Measurements from ENCODE around the gene ZIC4. TPM values are rescaled to one million over a fixed set of nuclear protein-coding genes. Genes with fewer than 3 reads are reported as not detected.

The ZIC4 gene
- total RNA-seq, 1 experiment from 2014 or later: 0.87 TPM

DNA sequence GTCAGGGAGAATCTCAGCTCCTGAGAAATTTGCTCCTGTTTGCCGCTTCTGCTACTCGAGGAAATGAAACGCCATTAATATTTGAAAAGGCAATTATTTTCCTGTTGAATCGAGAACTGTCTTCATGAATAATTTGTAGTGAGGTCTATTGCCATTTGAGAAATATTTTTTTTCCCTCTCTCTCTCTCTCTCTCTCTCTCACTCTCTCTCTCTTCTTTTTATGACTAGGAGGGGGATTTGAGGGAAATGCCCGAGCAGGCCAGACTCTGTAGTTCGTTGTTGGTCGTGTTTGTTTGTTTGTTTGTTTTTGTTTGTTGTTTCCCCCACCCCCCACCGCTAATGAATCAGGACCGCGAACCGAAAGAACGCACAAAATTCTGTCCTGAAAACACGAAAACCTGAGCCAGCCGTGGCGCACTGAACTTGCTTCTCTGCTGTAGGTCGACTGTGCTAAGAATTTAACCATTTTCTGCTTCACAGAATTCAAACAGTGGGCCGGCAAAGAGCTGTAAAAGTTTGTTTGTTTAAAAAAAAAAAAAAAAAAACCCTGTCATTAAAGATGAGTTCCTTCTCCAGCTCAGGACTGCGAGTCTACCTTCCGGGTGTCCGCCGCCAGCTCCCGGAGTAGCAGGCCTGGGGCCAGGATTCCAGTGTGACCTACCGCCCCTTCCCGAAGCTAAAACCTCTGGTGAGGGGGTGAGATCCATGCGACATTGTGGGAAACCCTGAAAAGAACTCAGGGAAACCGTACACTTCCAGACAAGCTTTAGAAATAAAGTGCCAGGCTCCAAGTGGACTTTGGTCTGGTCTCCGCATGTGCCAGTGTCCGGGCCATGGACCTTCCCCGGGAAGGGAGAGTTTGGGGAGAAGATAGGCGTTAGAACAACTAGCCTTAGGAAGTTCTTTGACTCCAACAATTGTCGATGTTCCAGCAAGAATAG, 12.1 kb downstream of the ZIC4 start:
- DNase-seq: peak; percentile 67 to 69
- Histone ChIP-seq H3K27ac (peak overlapping the region; percentile 97), H3K36me3 (peaks cover 13% of the 10 kb centered on the region; the same call in 1 of the 2 replicates), H3K4me3 (peak overlapping the region; percentile 81), H3K4me1 (no peaks in the 10 kb centered on the region), H3K27me3 (no peaks in the 10 kb centered on the region), H3K9me3 (replicated peaks) (no peaks in the 10 kb centered on the region)

GRCh38 chr3:147393261-147393942, 12.9 kb downstream of the ZIC4 start:
- H3K9me3 ChIP-seq (replicated peaks): no peaks in the 10 kb centered on the region
- peaks cover 12% of the 10 kb centered on the region; the same call in 1 of the 2 replicates for H3K36me3 ChIP-seq
- peak; percentile 90 to 92 for DNase-seq
- H3K4me1 ChIP-seq: no peaks in the 10 kb centered on the region
- H3K27ac ChIP-seq: peak overlapping the region; percentile 97
- H3K4me3 ChIP-seq: peak overlapping the region; percentile 81
- no peaks in the 10 kb centered on the region for H3K27me3 ChIP-seq

- Histone ChIP-seq H3K4me3 (peak overlapping the region; percentile 81), H3K9me3 (replicated peaks) (no peaks in the 10 kb centered on the region), H3K4me1 (no peaks in the 10 kb centered on the region), H3K27ac (peak overlapping the region; percentile 97), H3K36me3 (peaks cover 12% of the 10 kb centered on the region; the same call in 1 of the 2 replicates), H3K27me3 (no peaks in the 10 kb centered on the region)
- DNase-seq: no peak
These were observed 13.8 kb downstream of the ZIC4 start for GRCh38 chr3:147392625-147392946.

DNA sequence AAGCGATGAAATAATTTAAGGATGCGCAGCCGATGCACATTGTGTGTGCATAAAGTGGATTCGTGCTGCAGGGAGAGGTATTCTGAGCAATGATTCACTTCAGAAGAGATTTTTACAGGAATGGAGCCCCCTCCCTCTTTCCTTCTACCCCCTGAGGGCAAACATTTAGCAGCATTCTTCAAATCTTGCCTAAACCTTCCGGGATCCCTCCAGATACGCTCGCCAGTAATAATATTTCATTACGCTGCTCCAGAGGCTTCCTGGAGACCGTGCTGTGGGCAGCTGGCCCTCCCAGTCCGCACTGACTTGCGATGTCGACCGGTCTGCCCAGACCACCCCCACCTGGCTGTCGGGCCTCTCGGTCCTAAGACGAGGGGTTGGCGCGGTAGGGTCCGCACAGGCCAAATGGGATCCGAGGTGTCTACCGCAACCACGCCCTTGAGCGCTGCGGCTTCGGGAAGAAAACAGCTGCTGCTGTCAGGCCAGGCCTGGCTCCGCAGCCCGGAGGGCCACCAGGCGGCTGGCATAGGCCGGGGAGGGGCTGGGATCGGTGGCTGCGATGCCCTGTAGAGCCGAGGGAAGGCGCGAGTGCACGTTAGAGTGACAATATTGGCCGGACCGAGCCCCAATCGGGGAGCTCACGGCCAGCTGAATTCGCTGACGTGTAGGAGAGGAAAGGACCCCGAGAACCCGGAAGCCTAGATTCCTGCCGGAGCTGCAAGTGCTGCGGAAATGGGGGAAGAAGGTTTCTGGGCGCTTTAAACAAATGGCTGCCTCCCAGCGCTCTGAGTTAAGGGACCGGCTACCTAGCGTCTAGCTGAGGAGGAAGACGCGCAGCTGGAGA, 14.3 kb downstream of the ZIC4 start:
- Histone ChIP-seq H3K9me3 (replicated peaks) (no peaks in the 10 kb centered on the region), H3K27ac (peak overlapping the region; percentile 97), H3K4me1 (no peaks in the 10 kb centered on the region), H3K27me3 (no peaks in the 10 kb centered on the region), H3K36me3 (peaks cover 12% of the 10 kb centered on the region; the same call in 1 of the 2 replicates), H3K4me3 (peak overlapping the region; percentile 81)
- DNase-seq: peak; percentile 87 to 88

- DNase-seq: no peak
- Histone ChIP-seq H3K36me3 (peaks cover 8% of the 10 kb centered on the region; the same call in 1 of the 2 replicates), H3K9me3 (replicated peaks) (no peaks in the 10 kb centered on the region), H3K4me3 (no peak overlapping the region), H3K4me1 (no peaks in the 10 kb centered on the region), H3K27me3 (no peaks in the 10 kb centered on the region), H3K27ac (no peak overlapping the region)
These were observed 15.5 kb downstream of the ZIC4 start for GRCh38 chr3:147390589-147391569.

GRCh38 chr3:147389717-147390116, 16.6 kb downstream of the ZIC4 start:
- H3K27ac ChIP-seq: no peak overlapping the region
- H3K4me1 ChIP-seq: no peaks in the 10 kb centered on the region
- no peaks in the 10 kb centered on the region for H3K27me3 ChIP-seq
- DNase-seq: no peak
- H3K9me3 ChIP-seq (replicated peaks): no peaks in the 10 kb centered on the region
- no peak overlapping the region for H3K4me3 ChIP-seq
- no peaks in the 10 kb centered on the region for H3K36me3 ChIP-seq

DNA sequence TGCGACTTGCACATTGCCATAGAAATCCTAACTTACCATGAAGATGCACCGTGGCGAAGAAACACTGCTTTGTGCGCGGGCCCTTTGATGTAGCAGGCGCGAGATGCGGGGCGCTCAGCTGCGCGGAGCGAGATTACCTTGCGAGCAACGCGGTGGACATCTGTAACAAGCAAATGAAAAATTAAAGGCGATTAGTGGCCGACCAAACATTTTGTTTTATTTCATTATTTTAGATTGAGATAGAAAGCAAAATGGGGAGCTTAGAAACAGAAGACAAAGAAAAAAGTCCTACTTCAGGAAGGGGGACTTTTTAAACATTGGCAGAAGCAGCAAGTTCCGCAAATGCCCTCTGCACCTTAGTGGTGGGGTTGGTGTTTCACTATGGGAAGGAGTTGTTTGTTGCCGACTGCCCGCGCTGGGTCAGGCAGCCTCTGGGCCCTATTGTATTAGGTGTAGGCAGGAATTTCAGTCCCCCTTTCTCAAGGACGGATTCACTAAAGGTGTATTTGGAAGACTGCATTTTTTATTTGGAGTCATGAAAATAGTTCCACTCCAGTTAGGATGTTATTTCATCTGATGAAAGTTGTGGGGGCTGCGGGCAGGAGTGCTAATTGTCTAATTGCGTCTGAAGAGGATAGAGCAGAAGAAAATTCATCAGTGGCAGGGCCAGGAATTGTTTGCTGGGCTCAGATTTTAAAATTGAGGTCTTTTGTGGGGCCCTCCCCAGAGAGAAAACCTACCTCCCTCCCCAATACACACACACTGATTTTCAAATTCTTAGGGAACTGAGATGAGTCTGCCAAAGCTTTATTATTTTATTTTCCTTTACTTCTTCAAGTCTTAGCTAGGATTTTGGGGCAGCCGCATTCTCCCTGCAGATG, 17.4 kb downstream of the ZIC4 start:
- DNase-seq: no peak
- no peaks in the 10 kb centered on the region for H3K36me3 ChIP-seq
- H3K4me3 ChIP-seq: no peak overlapping the region
- no peaks in the 10 kb centered on the region for H3K27me3 ChIP-seq
- H3K9me3 ChIP-seq (replicated peaks): no peaks in the 10 kb centered on the region
- no peak overlapping the region for H3K27ac ChIP-seq
- no peaks in the 10 kb centered on the region for H3K4me1 ChIP-seq

GRCh38 chr3:147387885-147388699, 18.3 kb downstream of the ZIC4 start:
- DNase-seq: no peak
- Histone ChIP-seq H3K4me3 (no peak overlapping the region), H3K36me3 (no peaks in the 10 kb centered on the region), H3K27me3 (no peaks in the 10 kb centered on the region), H3K27ac (no peak overlapping the region), H3K9me3 (replicated peaks) (no peaks in the 10 kb centered on the region), H3K4me1 (no peaks in the 10 kb centered on the region)

DNA sequence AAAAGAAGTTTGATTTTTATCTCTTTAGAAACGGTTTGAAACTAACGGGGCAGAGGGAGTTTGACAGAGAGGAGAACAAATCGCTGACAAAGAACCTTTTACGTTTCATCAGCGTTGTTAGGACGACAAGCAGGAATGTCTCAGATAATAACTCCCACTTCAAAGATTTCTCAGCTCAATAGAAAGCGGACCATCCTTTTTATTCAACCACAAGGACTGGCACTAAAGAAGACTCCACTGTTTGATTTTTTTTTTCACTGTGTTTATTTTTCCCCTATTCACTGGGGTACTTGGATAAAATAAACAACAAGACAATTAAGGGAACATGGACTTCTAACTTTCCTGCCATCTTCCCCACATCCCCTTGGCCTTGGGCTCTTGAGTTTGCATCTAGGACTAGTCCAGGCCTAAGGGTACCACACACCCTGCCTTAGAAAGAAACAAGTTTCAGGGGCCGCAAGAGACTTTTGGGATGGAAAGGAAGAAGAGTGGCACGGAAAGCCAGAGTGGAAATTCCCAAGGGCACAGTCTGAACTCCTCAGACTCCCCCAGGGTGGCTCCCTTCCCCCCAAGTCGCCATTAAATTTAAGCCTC, 19.0 kb downstream of the ZIC4 start:
- no peaks in the 10 kb centered on the region for H3K27me3 ChIP-seq

DNA sequence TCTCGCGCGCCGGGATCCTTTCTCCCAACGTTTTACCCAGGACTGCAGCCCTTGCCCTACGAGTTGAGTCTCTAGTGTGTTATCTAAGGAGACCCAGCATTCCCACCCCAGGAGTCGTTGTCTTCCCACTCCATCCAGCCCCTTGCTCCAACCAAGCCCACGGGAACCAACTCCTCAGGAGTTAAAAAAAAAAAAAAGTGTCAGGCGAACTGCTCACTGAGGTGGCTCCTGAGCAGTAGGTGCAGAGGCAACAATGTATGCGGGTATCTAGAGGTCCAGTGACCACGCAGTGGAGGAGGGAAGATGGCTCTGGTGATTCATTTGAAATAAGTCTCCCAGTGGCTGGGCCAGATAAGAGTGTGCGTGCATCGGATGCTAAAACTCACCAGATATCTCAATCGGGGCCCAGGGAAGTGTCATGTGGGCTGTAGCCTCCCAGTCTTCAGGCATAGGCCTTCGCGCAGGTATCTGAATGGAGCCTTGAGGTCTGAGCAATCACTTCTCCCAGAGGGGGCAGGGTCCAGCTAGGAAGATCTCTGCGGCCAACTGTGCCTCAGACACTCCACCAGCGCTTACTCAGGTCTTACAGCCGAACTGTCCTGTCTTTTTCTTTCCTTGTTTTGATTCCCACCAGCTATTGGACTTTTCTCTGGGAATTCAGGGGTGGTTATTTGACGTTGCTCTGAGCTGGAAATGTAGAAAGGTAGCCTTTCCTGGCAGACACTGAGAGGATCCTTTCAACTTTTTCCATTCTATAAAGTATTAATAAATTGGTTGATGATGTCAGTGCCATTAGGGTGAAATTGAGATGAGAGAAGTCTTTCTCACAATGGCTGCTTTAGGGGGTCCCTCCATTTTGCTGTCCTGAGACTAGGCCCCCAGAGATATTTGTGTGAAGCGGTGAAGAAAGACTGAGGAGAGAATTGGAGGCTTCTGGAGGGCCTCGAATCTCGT, 21.0 kb downstream of the ZIC4 start:
- Histone ChIP-seq H3K27ac (no peak overlapping the region), H3K4me3 (no peak overlapping the region), H3K9me3 (replicated peaks) (no peaks in the 10 kb centered on the region), H3K27me3 (no peaks in the 10 kb centered on the region), H3K36me3 (no peaks in the 10 kb centered on the region), H3K4me1 (no peaks in the 10 kb centered on the region)
- no peak for DNase-seq

More for the DNA sequence above, 19.0 kb downstream of the ZIC4 start:
- no peaks in the 10 kb centered on the region for H3K4me1 ChIP-seq
- H3K9me3 ChIP-seq (replicated peaks): no peaks in the 10 kb centered on the region
- no peak for DNase-seq
- H3K27ac ChIP-seq: no peak overlapping the region
- no peaks in the 10 kb centered on the region for H3K36me3 ChIP-seq
- no peak overlapping the region for H3K4me3 ChIP-seq

Measured in SJCRH30 (cell line).